ENCODE results near the gene IFT27.

The IFT27 gene, protein sequence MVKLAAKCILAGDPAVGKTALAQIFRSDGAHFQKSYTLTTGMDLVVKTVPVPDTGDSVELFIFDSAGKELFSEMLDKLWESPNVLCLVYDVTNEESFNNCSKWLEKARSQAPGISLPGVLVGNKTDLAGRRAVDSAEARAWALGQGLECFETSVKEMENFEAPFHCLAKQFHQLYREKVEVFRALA

DNA sequence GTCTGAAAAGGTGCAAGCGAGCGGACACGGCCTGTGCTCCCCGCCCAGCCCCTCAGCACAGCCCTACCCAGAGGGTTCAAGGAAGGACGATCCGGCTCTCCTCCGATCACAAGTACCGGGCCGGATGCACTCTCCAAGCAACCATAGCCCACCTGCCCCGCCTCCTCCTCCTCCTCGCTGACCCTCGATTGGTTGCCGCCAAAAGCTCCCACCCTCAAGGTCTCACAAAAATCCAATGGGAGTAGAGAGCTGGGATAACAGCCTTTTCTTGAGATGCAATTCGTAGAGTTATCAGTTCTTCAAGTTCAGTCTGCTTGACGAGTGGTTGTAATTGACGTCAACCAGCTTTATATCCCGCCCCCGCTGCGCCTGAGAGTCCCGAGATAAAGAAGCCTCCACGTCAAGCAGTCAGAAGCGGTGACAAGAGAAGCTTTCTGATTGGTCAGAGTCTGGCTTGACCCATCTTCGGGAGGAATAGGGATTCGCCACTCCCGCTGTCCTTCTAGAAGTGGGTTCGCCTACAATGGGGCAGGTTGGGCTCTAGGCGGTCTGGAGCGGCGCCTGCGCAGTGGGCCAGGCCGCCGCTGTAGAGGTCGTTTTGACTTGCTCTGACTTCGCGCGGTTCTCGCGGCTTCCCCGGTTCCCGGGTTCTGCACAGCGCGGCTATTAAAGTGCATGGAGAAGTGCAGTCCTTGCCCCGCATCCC, at the start of gene IFT27:
Gene IFT27, minus strand, starts transcription at position 156 of the 706 bp plus-strand sequence. CDS start 412 bp downstream, outside the sequence.
- DNase-seq = peak; percentile 100

DNA sequence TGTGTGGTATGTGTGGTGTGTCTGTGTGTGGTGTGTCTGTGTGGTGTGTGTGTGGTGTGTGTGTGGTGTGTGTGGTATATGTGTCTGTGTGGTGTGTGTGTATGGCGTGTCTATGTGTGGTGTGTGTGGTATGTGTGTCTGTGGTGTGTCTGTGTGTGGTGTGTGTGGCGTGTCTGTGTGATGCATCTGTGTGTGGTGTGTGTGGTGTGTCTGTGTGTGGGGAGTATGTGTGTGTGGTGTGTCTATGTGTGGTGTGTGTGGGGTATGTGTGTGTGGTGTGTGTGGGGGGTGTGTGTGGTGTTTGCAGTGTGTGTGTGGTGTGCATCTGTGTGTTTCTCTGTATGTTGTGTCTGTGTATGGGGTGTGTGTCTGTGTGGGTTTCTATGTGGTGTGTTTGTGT, 48.7 kb upstream of the IFT27 start:
- no peak for DNase-seq

DNA sequence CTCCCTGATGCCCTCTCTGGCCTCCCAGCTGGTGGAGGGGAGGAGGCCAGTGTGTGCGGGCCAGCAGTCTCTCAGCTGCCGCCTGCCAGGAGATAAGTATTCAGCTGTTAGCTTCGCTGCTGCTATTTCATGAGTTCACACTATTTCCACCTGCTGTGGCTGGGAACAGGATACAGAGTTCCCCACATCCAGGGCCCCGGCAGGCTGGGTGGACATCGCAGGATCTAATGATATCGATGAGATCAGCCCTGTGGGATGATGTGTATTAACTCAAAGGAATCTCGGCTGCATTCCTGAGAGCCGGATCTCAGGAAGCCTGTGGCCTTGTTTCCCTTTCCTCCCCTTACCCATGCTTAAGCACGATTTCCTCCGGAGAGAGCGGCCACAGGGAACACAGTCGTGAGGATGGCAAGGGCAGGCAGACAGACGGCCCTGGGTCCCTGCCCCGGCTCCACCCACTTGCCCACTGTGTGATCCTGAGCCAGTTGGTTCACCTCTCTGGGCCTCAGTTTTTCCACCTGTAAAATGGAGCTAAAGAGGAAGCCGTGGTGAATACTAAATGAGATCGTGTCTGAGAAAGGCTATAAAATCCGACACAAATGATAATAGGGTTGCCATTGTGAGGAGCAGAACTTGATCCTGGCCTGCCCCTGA, 47.4 kb upstream of the IFT27 start:
- no peak for DNase-seq

DNA sequence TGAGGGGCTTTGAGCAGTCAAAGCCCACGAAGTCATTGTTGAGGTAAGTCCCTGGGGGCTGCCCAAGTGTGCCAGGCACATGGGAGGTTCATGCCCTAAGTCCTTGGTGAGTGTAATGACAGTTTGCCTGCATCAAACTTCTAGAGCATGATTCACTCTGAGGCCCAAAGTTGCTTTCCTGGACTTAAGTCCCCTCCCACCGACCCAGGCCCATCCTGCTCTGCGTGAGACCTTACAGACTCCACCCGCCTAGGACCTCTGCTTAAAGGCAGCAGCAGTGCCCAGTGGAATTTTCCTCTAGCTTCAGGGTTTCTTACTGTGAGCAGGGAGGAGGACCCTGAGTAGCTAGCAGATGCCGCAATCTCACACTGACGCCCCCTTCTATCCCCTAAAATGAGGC, 46.7 kb upstream of the IFT27 start:
- no peak for DNase-seq

DNA sequence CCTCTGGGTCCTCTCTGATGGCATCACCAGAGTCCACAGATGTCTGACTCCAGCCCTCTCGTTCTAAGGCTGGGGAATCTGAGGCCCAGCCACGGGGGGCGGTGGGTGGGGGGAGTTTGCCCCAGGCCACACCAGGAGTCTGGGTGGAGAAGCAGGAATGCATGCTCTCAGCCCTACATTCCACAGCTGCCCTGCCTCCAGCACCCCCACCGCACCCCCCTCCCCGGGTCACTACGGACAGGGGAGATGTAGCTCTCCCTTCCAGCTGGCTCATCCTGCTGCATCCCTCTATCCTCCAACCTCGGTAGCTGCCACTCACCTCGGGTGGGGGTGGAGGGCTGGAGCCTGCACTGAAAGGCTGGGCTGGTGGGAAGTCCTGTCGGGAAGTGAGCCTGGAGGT, 43.2 kb upstream of the IFT27 start:
- DNase-seq = no peak

DNA sequence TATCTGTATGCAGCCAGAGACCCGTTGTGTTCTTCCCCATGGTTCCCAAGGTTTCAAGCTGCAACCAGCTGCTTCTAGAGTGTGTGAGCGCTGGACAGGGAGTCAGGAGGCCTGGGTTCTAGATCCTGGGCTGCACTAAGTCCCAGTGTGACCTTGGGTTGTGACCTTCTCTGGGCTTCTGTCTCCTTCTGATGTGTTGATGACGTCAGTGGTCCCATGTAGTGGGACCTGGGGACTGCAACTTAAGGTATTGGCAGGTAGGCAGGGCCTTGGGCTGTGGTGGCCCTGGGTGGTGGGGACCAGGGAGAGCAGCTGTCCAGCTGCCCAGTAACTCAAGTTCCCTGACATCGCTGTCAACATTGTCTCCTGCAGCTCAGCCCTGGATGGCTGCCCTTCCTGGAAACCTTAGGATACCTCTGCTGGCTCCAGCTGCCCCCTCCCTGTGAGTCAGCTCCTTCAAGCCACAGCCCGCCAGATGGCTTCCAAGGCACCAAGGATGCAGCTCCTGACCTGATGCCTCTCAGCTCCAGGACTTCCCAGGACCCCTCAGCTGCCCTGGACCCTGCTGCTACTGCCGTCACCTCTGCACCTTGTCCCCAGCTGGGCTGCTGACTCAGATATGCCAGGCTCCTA, 42.2 kb upstream of the IFT27 start:
- DNase-seq = no peak

DNA sequence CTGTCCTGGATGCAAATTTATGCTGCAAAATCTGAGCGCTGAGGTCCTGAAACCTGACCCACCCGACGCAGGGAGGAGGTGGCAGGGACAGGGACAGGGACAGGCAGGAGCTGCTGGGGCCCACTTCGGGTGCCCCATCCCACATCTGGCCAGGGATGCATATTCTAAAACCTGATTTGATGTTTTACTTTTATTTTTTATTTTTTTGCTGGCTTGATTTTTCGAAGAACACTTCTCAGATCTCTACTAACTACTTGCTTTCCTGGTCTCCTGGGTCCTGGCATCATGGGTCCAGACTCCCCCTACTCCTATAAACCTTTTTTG, 41.6 kb upstream of the IFT27 start:
- DNase-seq = no peak

DNA sequence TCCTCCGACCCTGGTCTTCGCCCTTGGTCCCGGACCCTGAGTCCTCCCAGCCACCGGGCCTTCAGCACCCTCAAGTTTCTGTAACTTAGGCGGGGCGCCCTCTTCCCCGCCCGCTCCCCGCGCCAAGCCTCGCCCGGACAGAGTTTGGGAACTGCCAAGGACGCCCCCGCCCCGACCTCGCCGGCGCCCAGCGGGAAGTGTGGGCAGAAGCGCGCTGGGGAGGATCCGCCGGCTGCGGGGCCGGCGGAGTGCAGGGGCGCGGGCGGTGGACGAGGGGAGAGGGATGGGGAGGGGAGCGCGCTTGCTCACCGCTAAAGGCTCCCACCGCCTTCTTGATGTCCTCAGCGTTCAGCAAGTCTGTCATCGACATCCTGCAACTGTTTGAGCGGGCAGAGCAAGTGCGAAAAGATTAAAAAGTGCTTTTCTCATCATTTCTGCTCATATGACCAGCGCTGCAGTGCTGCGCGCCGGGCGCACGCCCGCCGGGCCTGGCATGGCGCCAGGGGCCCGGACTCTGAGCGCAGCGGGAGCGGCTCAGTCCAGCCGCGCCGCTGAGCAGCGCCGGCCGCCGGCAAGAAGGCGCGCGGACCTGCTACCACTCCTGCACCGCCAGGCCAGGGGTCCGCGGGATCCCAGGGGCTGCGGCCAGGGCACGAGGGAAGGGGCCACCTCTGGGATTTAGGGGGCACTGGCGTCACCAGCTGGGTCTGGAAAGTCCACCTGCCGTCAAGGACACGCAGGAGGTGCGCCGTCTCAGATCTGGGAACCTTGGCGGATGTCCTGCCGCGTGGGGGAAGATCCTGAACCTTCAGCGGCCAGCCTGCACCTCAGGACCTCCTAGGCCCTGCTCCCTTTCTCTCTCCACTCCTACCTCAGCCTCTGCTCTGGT, 41.0 kb upstream of the IFT27 start, which contains the start of gene PVALB:
Gene PVALB, minus strand, starts transcription at position 400 of the 889 bp plus-strand sequence. Its CDS starts 30 bp downstream, at position 370.
- DNase-seq = peak; percentile 71

DNA sequence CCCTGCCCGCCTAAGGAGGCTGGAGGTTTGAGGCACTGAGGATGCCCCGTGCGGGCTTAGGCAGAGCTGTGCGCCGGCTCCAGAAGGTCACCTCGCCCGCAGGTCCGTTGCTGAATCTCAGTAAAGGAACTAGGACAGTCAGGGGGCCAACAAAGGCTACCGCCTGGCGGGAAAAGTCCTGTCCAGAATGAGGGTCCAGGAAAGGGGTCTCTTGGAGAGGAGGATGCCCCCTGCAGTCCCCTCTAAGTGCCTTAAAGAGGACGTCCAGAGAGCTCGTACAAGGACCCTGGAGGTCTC, 40.4 kb upstream of the IFT27 start:
- peak; percentile 18 for DNase-seq

DNA sequence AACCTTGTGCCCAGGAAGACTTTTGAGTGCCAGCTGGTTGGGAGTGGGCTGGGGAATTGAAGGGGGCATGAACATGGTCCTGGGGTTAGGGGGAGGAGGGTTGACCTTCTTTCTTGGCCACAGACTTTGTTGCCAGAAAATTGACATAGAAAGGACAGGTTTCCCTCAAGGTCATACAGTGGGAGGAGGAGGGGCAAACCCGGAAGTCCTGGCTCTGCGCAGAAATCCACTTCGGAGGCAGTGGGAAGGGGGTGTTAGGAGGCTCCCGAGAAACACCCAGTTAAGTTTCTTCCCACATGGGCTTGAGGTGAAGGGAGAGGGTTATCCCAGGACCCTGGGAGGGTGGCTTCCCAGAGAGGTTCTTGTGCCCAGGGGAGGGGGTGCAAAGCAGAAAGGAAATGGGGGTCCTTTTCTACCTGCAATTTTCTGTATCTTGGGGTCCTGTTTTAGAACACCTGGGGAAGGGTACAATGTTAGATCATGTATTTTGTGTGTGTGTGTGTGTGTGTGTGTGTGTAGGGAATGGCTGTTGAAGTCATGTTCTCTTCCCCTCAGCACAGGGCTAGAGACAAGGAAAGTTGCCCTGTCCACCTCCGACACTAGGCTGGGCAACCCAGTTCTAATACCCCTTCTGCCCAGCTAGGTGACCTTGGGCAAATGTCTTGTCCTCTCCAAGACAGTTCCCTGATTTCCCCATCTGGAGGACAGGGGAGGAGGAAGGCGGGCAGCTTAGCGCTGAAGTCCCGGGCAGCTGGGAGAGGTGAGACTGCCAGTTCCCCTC, 39.8 kb upstream of the IFT27 start:
- DNase-seq = no peak

DNA sequence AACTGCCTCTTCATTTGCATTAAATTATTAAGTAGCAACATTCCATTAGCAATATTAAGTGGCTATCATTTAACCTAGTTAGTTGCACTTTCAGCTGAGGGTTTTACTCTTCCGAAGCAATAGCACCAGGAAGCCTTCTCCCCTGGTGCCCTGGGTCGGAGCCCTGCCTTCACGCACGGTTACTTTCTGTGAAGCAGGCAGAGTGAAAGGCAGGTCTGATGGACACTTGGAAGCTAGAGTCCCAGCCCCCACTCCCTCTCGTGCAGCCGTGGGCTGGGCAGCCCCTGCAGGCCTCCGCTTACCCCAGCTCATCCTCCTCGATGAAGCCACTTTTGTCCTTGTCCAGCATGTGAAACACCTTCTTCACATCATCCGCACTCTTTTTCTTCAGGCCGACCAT, 38.9 kb upstream of the IFT27 start:
- no peak for DNase-seq

DNA sequence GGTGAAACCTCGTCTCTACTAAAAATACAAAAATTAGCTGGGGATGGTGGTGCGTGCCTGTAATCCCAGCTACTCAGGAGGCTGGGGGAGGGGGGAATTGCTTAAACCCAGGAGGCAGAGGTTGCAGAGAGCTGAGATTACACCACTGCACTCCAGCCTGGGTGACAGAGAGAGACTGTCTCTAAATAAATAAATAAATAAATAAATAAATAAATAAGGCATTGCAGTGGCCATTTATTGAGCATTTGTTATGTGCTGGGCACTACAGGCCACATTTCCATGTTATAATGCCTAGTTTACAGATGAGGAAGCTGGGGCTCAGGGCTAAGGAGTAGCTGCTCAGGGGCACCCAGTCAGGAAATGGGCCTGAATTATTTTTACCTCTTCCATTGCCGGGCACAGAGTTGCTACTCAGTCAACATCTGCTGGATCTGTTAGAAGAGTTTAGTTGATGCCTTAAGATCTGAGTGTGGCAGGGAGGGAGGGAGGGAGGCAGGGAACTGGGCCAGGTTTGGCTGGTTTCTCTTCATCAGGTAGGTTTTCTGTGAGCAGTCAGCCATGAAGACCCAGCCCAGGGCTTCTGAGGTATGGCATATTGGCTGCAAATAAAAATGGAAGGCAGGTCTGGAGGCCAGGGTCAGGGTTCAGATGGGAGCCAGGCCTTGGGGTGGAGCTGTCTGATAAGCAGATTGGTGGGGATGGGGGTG, 35.3 kb upstream of the IFT27 start:
- DNase-seq = peak; percentile 47

DNA sequence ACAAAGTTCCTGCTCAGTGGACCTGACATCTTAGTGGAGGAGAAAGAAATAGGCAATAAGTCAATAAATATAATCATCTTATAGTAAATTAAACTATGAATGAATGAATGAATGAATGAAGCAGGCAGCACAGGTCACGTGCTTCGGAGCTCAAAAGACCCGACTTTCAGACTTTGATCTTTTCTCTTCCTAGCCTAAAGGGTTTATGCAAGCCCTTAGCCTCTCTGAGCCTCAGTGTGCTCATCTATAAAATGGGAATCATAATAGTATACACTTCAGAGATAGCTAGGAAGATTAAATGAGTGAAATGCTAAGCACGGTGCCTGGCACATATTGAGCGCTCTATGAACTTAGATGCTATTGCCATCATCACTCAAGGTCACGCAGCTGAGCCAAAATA, 33.4 kb upstream of the IFT27 start:
- no peak for DNase-seq

DNA sequence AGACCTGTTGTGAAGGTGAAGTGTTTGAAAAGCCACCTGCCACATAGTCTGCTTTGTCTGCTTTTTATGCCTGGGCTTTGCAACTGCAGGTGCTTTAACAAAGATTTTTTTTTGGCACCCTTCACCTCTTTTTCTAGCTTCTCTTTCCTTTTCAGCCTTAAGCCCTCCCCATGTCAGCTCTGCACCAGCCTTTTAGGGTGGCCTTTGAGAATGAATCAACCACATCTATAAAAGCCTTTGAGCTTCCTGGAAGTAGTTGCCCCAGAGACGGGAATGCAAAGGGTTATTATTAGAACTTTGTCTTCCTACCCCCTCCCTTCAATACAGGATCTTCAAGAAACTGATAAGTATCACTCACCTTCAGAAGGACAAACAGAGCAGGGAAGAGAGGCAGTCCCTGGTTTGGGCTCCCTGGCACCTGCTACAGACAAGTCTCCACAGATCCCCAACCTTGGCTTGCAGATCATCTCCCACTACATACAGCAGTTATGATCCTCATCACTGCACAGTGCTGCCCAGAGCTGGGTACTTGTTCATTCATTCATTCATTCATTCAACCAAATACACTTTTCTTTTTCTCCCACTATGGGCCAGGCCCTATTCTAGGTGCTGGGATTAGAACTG, 32.9 kb upstream of the IFT27 start:
- DNase-seq = no peak

DNA sequence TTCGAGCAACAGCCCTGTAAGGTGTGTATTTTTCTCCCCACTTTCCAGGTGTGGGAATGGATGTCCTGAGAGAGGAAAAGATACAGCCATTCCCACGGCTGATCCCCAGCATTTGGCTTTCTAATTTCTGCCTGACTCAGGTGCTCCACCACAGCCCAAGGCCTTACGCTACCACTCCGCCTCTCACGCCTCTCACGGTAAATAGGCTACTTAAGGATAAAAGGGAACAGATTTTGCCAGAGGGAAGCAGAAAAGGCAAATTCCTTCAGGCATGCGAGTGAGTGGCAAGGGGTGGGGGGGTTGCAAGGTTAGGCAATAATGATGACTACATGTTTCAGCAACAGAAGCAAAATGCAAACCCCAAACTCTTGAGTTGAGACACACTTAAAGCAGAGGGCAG, 31.7 kb upstream of the IFT27 start:
- no peak for DNase-seq

DNA sequence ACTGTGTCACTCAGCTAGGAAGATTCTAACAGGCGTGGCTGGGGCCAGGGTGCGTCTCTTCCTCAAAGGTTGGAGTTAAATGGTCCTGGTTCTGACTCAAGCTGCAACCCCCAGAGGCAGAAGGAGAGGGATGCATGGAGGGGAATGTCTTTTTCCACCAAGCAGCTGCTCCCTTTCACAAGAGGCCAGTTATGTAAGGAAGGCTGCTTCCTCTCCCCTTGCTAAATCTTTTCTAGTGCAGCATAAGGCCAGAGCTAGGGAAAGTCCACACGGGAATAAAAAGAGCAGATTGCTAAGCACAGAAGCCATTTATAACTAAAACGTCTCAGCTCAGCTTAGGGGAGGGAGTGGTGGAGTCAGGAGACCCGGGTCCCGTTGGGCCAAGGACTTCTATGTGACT, 30.9 kb upstream of the IFT27 start:
- no peak for DNase-seq

DNA sequence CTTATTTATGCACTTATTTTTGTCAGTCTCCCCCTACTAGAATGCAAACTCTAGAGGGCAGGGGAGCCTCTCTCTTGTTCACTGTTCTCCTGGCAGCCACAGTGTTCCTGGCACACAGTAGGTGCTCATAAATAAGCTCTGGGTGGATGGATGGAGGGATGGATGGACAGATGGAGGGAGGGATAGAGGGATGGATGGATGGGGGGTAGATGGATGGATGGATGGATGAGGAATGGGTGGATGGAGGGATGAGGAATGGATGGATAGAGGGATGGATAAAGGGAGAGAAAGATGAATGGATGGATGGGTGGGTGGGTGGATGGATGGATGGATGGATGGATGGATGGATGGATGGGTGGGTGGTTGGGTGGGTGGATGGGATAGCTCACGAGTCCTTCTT, 27.4 kb upstream of the IFT27 start:
- no peak for DNase-seq

DNA sequence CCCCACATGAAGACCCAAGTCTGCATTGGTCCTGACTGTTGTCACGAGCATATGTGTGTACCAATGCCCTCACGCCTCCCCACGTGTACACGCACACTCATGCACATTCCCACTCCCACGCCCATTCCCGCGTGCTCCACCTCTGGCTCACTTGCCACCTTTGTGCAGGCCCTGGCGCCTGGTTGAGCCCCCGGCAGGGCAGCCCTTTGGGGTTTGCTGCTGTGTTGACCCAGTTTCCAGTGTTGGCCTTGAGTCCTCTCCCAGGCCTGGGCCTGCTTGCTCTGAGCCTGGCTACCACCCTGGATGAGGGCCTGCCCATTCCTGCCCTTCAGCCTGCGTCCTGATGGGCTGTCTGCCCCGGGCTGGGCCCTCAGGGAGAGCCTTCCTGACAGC, 22.8 kb upstream of the IFT27 start:
- no peak for DNase-seq

DNA sequence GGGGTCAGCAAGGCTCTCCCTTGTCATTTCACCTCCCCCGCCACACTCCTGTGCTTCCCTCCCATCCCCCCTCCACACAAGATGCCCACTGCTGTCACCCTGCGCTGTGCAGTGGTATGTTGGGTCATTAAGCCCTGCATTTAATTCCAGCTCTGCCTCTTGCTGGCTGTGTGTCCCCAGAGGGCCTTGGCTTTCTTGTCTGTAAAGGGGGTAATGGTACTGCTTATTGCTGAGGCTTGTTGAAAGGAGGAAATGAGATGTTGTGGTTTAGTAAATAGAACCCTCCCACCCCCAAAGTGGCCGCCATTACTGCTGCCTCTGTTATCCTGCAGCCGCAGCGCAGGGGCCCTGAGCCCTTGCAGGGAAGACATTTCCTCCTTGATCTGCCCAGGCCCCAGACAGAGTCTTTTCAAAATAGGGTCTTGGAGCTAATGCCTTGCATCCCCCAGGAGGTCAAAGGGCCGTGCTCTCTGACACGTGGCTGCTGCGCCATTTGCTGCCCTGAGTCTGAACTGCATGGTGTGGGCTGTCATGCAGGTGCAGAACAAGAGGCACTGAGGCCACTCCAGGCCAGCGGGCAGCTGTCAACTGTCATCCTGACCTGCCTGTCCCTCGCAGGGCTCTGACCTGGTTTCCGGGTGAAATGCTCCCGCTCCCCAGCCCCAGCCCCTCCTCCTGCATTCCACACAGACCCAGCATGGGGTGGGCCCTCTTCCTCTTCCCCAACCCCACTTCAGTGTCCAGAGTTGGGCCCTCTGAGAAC, 22.2 kb upstream of the IFT27 start:
- no peak for DNase-seq

DNA sequence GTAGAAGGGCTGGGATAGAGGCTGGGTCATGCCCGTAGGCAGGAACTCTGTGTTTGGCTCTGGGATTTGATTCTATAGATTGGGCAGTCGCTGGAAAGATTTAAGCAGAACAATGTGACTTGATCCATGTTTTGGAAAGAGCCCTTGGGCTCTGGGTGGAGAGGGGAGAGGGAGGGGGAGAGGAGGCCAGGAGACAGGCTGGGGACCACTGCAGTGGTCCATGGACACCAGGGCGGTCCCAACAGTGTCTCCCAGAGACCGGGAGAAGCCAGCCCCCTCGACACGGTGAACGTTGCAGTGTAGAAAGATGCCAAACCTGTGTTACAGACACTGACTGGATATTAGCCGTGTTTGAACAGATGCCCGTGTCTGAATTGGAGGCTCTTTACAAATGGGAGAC, 21.5 kb upstream of the IFT27 start:
- DNase-seq = no peak
